SK-N-MC (cell line): ENCODE data around the gene RIIAD1.

ENCODE experiments used
- DNase-seq: peaks from one replicate; pipeline ENCODE4 v3.0.0-alpha.2; 2011; ENCODE audit warnings: low read depth, low spot score
- H3K27ac ChIP-seq: fragments of 200-600 bp; sonication (generic); 2 replicates; pipeline ENCODE4 v1.5.1; 2016; ENCODE audit warnings: mixed run types
- H3K36me3 ChIP-seq: fragments of 200-600 bp; sonication (generic); 2 replicates; pipeline ENCODE4 v1.6.1; 2017; ENCODE audit warnings: antibody characterized with exemption, low read length, mixed read lengths; ENCODE audit not compliant: insufficient read depth
- H3K4me3 ChIP-seq: fragments of 200-600 bp; sonication (generic); 2 replicates; pipeline ENCODE4 v1.5.1; 2016
- H3K9ac ChIP-seq: fragments of 200-600 bp; sonication (generic); 2 replicates; pipeline ENCODE4 v1.8.0; 2017; ENCODE audit warnings: mixed run types, mixed read lengths; ENCODE audit not compliant: insufficient read length
- H3K9me3 ChIP-seq: fragments of 200-600 bp; sonication (generic); 2 replicates; pipeline ENCODE4 v1.6.1; 2017; ENCODE audit warnings: low read depth, mild to moderate bottlenecking, antibody characterized with exemption, low read length, moderate library complexity, mixed read lengths
- EZH2 ChIP-seq: fragments of 200-600 bp; sonication (generic); IDR thresholded peaks from one replicate; pipeline ENCODE4 v1.6.1; 2017; ENCODE audit warnings: antibody characterized with exemption
- FOXP2 ChIP-seq: optimal IDR thresholded peaks from 2 replicates; pipeline ENCODE3; 2011; ENCODE audit warnings: mild to moderate bottlenecking, moderate library complexity; ENCODE audit not compliant: insufficient read depth; ENCODE audit errors: extremely low read length, control extremely low read depth
- POLR2AphosphoS5 ChIP-seq: IDR thresholded peaks from 2 replicates; pipeline ENCODE4 v1.6.1; 2012; ENCODE audit warnings: mild to moderate bottlenecking, low read depth, low read length, borderline replicate concordance

RIIAD1 gene

GRCh38 chr1:151714820-151715725 is 6.2 kb upstream of the RIIAD1 start:
- TF ChIP-seq POLR2AphosphoS5, result no peak
- no peak for TF ChIP-seq EZH2
- TF ChIP-seq FOXP2, result no peak
- Histone ChIP-seq H3K4me3 (no peak overlapping the region), H3K9me3 (no peaks in the 10 kb centered on the region), H3K27ac (no peak overlapping the region), H3K9ac (no peak overlapping the region), H3K36me3 (no peaks in the 10 kb centered on the region)
- no peak for DNase-seq

DNA sequence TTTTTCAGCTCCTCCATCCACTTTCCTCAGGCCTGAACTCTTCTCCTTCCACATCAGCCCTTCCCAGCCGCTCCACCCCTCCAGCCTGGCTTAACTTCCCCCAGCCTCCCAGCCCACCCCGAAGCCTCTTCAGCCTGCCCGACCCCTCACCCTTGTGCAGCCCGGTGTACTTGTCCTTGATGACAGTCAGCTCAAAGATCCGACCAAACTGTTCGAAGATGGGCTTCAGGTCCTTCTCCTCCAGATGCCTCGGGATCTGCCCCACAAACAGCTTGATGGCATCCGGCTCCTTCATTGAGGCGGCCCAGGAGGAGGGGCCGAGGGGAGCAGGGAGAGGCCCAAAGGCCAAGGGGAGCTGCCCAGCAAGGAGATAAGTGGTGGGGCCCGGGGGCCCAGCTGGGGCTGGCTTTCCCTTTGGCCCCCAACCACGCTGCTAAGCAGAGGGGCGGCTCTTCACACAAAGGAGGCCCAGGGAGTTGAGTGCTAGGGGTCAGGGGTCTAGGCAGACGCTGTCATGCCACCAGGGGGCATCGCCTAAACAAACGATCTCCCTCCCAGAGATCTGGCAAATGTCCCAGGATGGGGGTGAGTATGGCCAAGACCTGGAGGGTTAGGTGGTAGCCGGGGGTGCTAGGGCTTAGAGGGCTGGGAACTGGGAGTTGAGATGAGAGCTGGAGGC is 5.5 kb upstream of the RIIAD1 start:
- no peaks in the 10 kb centered on the region for H3K36me3 ChIP-seq
- TF ChIP-seq EZH2 (no peak), FOXP2 (no peak), POLR2AphosphoS5 (no peak)
- H3K4me3 ChIP-seq, result no peak overlapping the region
- H3K9ac ChIP-seq, result no peak overlapping the region
- H3K9me3 ChIP-seq, result no peaks in the 10 kb centered on the region
- H3K27ac ChIP-seq, result no peak overlapping the region
- no peak for DNase-seq

DNA sequence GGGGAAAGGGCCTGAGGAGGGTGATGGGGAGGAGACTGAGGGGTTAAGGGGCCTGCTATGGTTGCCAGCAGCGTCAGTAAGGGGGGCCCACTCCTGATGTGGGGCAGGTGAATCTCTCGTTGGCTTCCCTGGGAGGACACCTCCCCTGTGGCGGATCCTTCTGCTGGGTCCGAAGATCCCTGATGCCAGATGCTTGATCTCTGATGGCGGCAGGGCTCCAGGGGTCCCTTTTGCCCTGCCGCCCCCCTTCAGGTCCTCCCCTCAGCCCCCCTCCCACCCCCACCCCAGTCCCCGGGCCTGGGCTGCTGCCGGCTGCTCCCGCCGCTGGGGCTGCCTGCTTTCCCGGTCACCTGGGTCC is 4.9 kb upstream of the RIIAD1 start:
- H3K36me3 ChIP-seq, result no peaks in the 10 kb centered on the region
- TF ChIP-seq FOXP2 (no peak), POLR2AphosphoS5 (no peak), EZH2 (no peak)
- H3K9me3 ChIP-seq, result no peaks in the 10 kb centered on the region
- H3K27ac ChIP-seq, result no peak overlapping the region
- H3K9ac ChIP-seq, result no peak overlapping the region
- H3K4me3 ChIP-seq, result no peak overlapping the region
- no peak for DNase-seq

DNA sequence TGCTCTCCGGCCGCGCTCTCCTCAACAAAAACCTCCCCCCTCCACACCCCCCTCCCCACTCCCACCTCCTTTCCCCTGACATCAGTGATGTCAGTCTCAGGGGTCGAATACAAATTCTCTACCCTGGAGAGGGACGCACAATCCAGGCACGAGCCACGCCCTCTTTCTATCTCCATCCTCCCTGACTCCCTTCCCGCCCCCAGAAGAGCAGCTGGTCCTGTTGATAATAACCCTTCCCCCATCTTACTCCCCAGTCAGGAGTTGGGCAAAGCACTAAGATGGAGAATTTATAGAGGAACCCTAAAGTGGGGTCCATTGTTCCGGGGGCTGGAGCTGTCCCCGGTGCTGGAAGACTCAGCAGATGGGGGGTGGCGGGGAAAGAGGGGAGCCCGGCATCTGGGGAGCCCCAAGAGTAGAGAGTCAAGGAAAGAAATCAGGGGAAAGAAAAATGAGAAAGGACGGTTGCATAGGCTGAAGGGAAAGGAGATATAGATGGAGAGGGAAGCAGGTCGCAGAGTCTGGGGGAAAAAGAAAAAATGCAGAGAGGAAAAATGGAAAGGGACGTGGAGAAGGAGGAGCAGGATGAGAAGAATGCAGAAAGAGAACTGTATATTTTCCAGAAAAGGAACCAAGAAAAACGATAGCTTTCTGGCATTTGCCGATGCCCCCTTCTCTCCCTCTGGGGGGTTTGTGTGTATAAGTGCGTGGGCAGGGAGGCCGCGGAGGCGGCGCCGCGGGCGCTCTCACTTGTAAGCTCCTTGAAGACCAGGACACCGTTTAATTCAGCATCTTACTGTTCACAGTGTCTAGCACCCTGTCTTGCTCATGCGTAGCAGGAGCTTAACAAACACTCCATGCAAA is 4.3 kb upstream of the RIIAD1 start, which contains the start of gene CELF3:
Gene CELF3 (minus strand): TSS at position 33 of the 861 bp plus-strand sequence. CDS start 783 bp downstream, outside the sequence.
- H3K36me3 ChIP-seq, result no peaks in the 10 kb centered on the region
- no peak for DNase-seq
- H3K9me3 ChIP-seq, result no peaks in the 10 kb centered on the region
- no peak within 1 kb of the TSS for H3K4me3 ChIP-seq
- H3K27ac ChIP-seq, result no peak within 1 kb of the TSS
- TF ChIP-seq FOXP2, result no peak
- no peak for TF ChIP-seq POLR2AphosphoS5
- TF ChIP-seq EZH2, result no peak
- H3K9ac ChIP-seq, result no peak within 1 kb of the TSS

GRCh38 chr1:151718011-151718431 is 3.3 kb upstream of the RIIAD1 start:
- no peaks in the 10 kb centered on the region for H3K36me3 ChIP-seq
- H3K4me3 ChIP-seq, result no peak overlapping the region
- H3K9me3 ChIP-seq, result no peaks in the 10 kb centered on the region
- H3K27ac ChIP-seq, result no peak overlapping the region
- no peak for DNase-seq
- H3K9ac ChIP-seq, result no peak overlapping the region
- TF ChIP-seq EZH2 (no peak), FOXP2 (no peak), POLR2AphosphoS5 (no peak)

- TF ChIP-seq FOXP2, result no peak
- no peak for TF ChIP-seq POLR2AphosphoS5
- TF ChIP-seq EZH2, result no peak
- H3K36me3 ChIP-seq, result no peaks in the 10 kb centered on the region
Observed at GRCh38 chr1:151718666-151719065, 2.7 kb upstream of the RIIAD1 start.

DNA sequence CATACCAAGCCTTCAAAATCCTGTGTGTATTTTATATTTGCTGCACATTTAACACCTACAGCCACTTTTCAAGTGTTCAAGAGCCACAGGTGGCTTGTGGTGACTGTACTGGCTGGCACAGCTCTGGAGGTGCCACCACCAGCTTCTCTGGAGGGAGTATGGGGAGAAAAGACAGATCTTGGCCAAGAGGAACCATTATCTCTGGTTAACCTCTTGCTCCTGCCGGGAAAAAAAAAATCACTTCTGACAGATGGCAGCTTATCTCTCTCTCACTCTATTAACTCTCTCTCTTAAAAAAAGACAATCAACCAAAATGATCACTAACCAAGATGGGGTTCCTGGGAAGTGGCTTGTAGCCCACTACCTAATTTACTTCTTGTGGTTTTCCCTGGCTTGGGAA is 1.2 kb upstream of the RIIAD1 start:
- no peak overlapping the region for H3K27ac ChIP-seq
- DNase-seq, result no peak

More at GRCh38 chr1:151718666-151719065, 2.7 kb upstream of the RIIAD1 start:
- Histone ChIP-seq H3K27ac (no peak overlapping the region), H3K9ac (no peak overlapping the region), H3K4me3 (no peak overlapping the region), H3K9me3 (no peaks in the 10 kb centered on the region)
- DNase-seq, result no peak

More for the DNA sequence above, 1.2 kb upstream of the RIIAD1 start:
- Histone ChIP-seq H3K36me3 (no peaks in the 10 kb centered on the region), H3K4me3 (no peak overlapping the region), H3K9me3 (no peaks in the 10 kb centered on the region), H3K9ac (no peak overlapping the region)
- TF ChIP-seq POLR2AphosphoS5 (no peak), FOXP2 (no peak), EZH2 (no peak)
